ENCODE results near the gene ARIH1.
"Not testable (repeated sequence)": the region's sequence is repeated elsewhere in the genome, so short reads cannot be mapped to it uniquely, and the experiment has no call there.

The ARIH1 gene

GRCh38 chr15:72473614-72474465 is at the start of gene ARIH1:
Gene ARIH1, plus strand, starts transcription at chr15:72474330. Its CDS starts 310 bp downstream, at chr15:72474640.
- peak; percentile 78 to 99 (median 96) for DNase-seq

- no peak for DNase-seq
These were observed 47.4 kb upstream of the ARIH1 start for GRCh38 chr15:72426753-72427152.

GRCh38 chr15:72437650-72438316 is 36.3 kb upstream of the ARIH1 start:
- no peak for DNase-seq

GRCh38 chr15:72442848-72443247 is 31.3 kb upstream of the ARIH1 start:
- DNase-seq: not testable (repeated sequence)

GRCh38 chr15:72445426-72445825 is 28.7 kb upstream of the ARIH1 start:
- no peak for DNase-seq

- DNase-seq: no peak
These were observed 23.3 kb upstream of the ARIH1 start for GRCh38 chr15:72450805-72451204.

GRCh38 chr15:72451224-72451623 is 22.9 kb upstream of the ARIH1 start:
- no peak for DNase-seq

- no peak for DNase-seq
These were observed 17.4 kb upstream of the ARIH1 start for GRCh38 chr15:72456684-72457083.

GRCh38 chr15:72460402-72460801 is 13.7 kb upstream of the ARIH1 start:
- no peak for DNase-seq

GRCh38 chr15:72463702-72464101 is 10.4 kb upstream of the ARIH1 start:
- DNase-seq: no peak

- no peak for DNase-seq
These were observed 9.9 kb upstream of the ARIH1 start for GRCh38 chr15:72464251-72464650.

GRCh38 chr15:72468103-72468502 is 6.0 kb upstream of the ARIH1 start:
- no peak for DNase-seq

- peak in 1 of 58 donors; percentile 5 for DNase-seq
These were observed 1.0 kb upstream of the ARIH1 start for GRCh38 chr15:72472992-72473610.

- peak in 8 of 58 donors; percentile 35 to 77 (median 56) for DNase-seq
These were observed 359 bp downstream of the ARIH1 start for GRCh38 chr15:72474466-72474911.

- DNase-seq: peak in 54 of 58 donors; percentile 8 to 65 (median 44)
These were observed 940 bp downstream of the ARIH1 start for GRCh38 chr15:72474912-72475628.

GRCh38 chr15:72475674-72476073 is 1.5 kb downstream of the ARIH1 start:
- no peak for DNase-seq

- not testable (repeated sequence) for DNase-seq
These were observed 2.2 kb downstream of the ARIH1 start for GRCh38 chr15:72476330-72476729.

- no peak for DNase-seq
These were observed 7.0 kb downstream of the ARIH1 start for GRCh38 chr15:72481015-72481659.

- no peak for DNase-seq
These were observed 8.1 kb downstream of the ARIH1 start for GRCh38 chr15:72482275-72482674.

GRCh38 chr15:72483279-72483678 is 9.1 kb downstream of the ARIH1 start:
- no peak for DNase-seq

- no peak for DNase-seq
These were observed 12.0 kb downstream of the ARIH1 start for GRCh38 chr15:72486144-72486543.

Measured in anterior cingulate cortex (tissue), 58 donors.